ENCODE results near the gene MBP. TPM values are rescaled to one million over a fixed set of nuclear protein-coding genes. Genes with fewer than 3 reads are reported as not detected.
"Not testable (repeated sequence)": the region's sequence is repeated elsewhere in the genome, so short reads cannot be mapped to it uniquely, and the experiment has no call there.

The MBP gene
- total RNA-seq, 1 experiment from 2014 or later = 15.6 TPM

DNA sequence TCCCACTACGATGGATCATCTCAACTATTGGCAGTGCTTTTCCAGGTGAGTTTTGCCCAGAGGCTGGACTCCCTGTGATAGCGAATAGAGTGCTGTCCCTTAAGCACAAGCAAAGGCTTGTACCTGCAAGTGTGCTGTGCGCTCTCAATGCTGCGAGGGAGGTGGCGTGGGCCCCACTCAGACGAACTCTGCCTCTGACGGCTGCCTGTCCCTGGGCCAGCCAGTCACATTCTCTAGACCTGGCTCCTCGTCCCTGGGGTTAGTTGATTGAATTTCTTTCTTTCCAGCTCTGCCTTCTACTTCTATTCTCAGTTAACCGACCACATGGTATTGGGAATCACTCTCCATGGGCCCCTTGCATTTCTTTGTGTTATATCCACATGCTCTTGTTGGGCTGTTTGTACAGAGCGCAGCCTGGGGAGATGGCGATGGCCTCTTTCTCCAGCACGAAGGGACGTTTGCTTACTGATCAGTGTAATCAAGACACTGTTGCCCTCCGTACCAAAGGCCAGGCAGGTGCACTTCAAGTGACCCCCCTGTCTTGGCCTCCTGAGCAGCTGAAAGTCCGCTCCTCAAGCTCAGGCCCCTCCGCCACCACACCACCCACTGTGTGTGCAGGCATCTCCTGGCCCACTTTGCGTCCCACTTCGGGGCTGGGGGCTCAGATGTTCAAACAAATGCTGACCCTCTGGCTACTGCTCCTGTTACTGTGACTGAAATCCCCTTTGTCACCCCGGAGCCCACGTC, 158.9 kb downstream of the MBP start:
- no peak for DNase-seq (ENCODE audit: low read depth)

DNA sequence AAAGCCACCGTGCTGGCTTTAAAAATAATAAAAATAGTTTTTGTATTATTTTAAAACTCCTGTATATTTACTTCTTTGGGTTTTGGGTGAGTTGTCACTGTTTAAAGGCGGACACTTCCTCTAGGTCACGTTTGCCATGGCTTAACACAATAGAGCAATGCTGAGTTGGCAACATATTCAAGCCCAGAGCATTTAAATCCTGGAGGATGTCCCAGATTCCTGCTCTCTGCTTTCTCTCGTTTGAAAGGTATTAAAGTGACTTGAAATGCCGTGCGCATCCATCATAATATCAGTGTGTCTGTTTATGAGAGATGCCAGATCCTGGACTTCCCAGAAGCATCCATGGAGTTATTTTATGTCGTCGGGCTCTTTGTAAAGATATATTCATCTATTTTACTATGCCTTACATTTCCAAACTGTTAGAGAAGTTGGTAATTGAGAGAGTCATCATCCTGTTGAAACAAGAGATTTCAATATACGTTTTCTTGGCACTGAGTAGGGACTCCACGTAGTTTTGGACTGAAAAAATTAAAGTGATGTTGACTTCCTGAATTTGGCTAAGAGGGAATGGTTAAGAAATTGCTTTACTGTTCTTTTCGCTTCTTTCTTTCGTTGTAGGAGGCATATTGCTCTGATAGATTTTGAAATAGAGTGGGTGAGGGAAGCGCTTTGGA, 159.6 kb downstream of the MBP start:
- DNase-seq (ENCODE audit: low read depth) = no peak

DNA sequence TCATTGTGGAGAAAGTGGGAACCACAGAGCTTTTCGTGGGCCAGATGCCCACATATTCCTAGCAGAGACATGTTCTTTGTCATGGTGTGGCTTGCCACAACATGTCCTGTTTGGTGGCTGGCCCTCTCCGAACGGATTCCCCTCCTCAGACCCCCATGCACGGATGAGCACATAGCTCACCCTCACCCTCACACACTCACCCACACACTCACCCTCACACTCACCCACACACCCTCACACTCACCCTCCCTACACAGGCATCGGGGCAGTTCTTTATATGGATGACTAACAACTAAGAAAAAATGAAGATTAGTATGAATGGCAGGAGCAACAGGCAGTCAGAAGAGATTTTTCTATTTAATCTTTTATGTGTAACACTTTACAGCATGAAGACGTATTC, 160.3 kb downstream of the MBP start:
- DNase-seq (ENCODE audit: low read depth) = no peak

DNA sequence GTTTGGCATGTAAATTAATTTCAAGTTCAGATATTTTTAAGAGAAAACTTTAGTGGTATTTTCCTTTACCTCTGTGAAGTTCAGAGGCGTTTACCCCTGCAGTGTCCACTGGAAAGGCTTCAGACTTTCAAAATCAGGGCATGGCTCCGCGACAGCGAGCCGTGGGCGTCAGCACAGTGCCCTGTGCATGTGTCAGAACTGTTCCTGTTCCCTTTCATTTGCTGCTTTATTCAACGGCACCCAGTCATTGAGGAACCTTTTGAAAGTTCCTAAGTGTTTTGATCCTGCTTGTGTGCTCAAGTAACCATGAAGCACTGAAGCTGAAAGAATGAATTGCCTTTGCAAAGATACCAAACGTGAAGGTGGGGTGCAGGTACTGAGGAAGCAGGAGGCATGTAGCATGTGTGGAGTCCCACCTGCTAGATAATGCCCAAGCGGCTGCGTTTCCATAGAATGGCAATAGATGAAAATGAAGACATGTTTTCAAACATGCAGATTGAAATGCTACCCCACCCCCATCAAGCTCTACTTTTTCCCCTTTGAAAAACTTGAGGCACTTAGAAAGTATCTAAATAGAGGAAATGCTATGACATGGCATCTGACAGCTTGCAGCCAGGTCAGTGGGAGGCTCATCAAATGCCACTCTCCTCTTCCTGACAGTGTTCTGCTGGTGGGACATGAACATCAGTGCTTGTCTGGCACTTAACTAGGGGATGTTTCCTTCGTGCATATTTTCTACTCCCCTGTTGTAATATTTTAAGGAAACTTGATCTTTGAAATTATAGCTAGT, 161.6 kb downstream of the MBP start:
- no peak for DNase-seq (ENCODE audit: low read depth)

DNA sequence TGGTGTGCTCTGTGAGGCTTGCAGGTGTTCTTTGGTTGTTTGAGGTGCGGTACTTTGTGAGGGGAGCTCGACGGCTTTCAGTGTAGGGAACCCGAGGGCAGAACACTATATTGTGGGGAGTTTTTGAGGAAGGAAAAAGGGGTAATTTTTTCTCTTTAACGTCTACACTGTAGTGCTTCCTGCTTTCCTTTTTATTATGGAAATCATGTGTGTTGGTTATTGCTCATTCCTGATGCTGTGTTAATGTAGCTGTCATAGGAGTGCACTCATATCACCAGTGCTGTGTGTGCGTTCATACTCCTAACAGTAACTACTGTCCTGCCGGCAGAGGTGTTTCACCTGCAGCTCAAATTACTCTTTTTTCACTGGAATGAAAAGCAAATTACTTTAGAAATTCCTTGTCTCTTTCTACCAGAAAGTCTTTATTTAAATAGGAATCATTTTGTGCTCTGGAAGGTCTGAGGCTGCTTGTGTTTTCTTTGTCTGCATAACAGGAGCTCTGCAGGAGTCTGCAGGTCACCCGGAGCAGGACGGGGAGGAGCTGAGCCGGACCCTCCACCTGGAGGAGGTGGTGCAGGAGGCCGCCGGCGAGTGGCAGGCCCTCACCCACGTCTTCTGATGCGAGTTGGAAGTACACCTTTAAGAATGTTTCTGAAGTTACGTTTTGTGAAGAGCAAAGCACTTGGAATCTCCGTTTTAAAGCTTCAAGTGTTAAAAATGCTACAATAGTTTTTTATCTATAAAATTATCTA, 164.7 kb downstream of the MBP start:
- DNase-seq (ENCODE audit: low read depth) = no peak

DNA sequence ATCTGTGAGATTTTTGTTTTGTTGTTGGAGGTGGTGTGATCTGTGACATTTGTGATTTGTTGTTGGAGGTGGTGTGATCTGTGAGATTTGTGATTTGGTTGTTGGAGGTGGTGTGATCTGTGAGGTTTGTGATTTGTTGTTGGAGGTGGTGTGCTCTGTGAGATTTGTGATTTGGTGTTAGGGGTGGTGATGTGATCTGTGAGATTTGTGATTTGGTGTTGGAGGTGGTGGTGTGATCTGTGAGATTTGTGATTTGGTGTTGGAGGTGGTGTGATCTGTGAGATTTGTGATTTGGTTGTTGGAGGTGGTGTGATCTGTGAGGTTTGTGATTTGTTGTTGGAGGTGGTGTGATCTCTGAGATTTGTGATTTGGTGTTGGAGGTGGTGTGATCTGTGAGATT, 165.3 kb downstream of the MBP start:
- DNase-seq (ENCODE audit: low read depth) = not testable (repeated sequence)

DNA sequence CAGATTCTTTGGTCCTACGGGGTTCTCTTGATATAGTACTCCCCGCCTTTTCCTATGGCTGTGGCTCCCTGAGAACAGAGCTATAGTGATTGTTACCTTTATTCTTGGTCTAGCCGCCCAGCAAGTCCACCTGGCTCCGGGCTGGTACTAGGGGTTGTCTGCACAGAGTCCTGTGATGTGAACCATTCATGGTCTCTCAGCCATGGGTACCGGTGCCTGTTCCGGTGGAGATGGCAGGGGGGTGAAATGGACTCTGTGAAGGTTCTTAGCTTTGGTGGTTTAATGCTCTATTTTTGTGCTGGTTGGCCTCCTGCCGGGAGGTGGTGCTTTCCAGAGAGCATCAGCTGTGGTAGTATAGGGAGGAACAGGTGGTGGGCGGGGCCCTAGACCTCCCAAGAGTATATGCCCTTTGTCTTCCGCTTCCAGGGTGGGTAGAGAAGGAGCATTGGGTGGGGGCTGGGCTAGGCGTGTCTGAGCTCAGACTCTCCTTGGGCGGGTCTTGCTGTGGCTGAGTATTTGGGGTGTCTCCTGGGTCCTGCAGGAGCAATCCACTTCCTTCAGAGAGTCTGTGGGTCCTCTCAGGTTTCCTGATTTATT, 166.9 kb downstream of the MBP start:
- not testable (repeated sequence) for DNase-seq (ENCODE audit: low read depth)

DNA sequence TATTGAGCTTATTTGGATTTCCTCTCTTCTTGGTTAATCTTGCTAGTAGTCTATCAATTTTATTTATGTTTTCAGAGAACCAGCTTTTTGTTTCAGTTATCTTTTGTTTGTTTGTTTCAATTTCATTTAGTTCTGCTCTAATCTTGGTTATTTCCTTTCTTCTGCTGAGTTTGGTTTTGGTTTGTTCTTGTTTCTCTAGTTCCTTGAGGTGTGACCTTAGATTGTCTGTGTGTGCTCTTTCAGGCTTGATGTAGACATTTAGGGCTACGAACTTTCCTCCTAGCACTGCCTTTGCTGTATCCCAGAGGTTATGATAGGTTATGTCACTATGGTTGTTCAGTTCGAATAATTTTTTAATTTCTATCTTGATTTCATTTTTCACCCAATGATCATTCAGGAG, 168.6 kb downstream of the MBP start:
- no peak for DNase-seq (ENCODE audit: low read depth)

DNA sequence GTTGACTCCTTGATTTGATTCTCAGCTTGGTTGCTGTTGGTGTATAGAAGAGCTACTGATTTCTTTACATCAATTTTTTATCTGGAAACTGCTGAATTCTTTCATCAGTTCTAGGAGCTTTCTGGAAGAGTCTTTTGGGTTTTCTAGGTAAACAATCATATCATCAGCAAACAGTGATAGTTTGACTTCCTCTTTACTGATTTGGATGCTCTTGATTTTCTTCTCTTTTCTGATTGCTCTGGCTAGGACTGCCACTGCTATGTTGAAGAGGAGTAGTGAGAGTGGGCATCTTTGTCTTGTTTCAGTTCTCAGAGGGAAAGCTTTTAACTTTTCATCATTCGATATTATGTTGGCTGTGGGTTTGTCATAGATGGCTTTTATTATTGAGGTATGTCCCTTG, 169.7 kb downstream of the MBP start:
- DNase-seq (ENCODE audit: low read depth) = no peak

DNA sequence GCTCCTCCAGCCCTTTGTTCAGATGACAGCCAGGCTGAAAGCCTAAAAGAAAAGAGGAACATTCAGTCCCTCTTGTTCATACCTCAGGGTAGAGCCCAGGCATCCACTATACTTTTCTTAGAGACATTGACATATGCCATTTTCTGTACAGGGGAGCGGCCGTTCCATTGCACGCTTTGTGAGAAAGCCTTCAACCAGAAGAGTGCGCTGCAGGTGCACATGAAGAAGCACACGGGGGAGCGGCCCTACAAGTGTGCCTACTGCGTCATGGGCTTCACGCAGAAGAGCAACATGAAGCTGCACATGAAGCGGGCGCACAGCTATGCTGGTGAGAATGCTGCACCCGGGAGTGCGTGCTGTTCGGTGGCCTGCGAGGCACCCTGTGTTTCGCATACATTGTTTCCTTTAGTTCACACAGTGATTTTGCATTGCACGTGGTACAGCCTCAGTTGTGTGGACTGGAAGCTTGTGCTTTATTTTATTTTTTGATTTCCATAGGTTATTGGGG, 172.0 kb downstream of the MBP start:
- no peak for DNase-seq (ENCODE audit: low read depth)

DNA sequence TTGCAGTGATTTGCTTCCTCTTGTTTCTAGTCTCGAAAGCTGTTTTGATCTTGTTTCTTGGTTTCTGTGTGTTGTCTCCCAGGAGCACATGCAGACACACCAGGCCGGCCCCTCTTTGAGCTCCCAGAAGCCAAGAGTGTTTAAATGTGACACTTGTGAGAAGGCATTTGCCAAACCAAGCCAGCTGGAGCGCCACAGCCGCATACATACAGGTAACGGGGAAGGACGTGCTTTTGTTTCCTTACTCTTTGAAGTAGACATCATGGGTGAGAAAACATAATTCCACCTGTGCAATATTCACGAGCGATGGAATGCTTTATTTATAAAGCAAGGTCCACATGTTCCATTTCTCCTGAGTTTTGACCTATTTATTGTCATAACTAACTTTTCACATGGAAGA, 173.0 kb downstream of the MBP start:
- DNase-seq (ENCODE audit: low read depth) = no peak

DNA sequence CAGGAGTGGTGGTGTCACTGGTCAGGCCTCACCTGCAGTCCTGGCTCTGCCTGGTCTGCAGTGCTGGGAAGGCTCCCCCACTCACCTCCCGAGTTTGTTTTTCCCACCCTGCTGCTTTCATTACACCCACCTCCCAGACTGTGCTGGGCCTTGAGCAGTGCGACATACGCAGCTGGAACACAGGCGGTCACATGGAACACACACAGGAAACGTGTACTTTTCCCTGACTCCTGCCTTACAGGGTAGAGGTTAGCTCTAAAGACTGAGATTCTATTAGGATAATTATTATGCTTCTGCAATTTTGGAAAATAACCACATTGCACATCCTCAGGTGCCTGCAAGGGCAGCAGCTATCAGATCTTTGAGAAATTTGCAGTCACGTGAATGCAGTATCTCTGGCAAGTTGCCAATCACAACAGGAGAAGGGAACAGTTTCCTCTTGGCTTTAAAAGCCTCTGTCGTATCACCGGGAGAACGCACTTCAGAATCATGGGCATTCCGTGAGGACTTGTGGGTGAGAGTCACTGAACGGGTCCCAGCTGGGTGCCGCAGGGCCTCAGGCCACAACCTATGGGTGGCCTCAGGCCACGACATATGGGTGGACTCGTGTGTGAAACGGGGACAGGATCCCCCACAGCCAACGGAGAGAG, 173.8 kb downstream of the MBP start:
- DNase-seq (ENCODE audit: low read depth) = no peak

DNA sequence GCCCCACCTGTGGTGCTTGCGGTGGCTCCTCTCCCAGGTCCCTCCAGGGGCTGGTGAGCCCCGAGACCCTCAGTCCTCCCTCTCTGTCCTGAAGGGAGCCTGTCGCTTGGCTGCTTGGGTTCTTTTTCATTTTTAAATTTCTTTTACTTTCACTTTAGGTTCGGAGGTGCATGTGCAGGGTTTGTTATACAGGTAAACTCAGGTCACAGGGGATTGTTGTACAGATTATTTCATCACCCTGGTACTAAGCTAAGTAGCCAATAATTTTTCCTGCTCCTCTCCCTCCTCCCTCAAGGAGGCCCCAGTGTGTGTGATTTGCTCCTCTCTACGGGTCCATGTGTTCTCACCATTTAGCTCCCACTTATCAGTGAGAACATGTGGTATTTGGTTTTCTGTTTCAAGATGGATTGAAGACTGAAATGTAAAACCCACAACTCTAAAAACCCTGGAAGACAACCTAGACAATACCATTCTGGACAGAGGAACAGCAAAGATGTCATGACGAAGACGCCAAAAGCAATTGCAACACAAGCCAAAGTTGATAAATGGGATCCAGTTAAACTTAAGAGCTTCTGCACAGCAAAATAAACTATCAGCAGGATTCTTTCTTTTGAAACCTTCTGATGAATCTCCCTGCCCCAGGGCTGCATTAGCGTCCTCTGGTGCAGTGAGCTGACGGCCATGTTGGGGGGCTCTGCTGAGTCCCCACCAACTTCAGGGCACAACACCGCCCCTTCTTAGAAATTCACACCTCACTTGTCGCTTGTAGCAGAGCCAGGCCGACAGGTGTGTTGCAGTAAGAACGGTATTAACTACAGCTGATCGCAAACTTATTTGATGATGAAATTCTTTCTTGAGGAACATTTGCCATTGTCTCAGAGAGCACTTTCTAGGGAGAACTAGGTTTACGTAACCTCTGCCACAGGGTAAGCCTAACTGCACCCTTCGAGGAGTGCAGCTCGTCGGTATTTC, 174.9 kb downstream of the MBP start:
- no peak for DNase-seq (ENCODE audit: low read depth)

DNA sequence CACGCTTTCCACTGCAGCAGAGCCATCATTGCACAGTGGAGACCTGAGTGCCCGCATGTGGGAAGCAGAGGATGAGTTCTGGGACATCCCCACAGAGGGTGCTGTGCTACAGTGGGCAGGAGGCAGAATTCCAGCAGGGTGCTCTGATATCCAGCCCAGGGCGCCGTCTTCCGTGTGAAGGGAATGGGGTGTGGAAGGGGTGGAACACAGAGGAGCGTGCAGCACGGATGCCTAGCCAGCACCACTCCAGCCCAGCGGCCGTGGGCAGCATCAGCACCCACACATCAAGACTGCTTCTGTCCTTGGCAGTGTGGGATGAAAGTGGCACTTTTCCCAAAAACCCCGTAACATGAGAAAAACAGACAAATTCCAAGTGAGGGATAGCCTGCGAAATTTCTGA, 175.9 kb downstream of the MBP start:
- no peak for DNase-seq (ENCODE audit: low read depth)

DNA sequence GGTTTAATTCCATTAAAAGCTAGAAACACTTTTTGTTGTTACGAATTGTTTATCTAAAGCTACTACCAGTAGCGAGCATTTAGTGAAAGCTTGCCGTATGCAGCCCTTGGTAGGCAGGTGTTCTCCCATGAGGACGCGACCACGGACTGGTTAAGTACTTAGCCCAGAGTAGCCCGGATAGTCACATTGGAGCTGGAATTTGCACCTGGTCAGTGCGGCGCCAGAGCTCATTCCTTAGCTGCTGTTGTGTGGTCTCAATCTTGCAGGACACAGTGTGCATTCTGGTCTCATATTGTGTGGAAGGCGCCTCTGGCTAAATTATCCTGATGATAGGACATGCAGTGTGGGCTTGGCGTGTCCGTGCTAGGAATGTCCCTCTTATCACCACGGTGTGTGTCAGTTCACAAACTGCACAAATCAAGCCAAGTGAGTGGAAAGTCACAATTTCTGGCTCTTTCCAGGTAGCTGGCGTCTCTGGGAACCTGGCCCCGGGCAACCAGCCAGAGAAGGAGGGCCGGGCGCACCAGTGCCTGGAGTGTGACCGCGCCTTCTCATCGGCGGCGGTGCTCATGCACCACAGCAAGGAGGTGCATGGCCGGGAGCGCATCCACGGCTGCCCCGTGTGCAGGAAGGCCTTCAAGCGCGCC, 176.9 kb downstream of the MBP start:
- no peak for DNase-seq (ENCODE audit: low read depth)

DNA sequence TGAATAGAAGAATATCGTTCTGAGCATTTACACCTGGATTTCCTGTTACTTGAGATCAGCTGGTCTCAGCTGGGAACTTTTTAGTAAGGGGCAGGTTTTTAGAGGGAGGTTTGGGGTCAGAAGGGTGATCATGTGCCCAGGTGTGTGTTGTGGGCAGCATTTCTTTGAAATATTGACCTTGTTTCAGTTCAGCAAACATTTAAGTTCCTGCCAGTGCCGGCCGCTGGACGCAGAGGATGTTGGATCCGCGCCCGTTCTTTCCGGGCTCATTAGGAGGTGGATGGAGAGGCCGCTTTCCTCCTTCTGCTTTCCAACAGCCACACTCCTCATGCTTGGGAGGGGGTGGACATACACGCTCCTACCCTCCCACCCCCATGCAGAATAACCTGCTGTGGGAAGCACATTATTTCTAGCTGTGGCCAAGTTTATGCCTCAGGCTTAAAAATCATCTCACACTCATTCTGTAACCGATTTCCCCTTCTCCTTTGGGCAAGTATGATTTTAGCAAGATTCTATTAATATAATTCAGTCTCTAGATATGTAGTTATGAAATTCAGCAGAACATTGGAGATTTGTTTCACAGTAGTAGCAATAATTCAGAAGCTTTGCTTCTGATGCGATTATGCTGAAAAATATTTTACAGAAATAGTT, 178.9 kb downstream of the MBP start:
- DNase-seq (ENCODE audit: low read depth) = no peak

DNA sequence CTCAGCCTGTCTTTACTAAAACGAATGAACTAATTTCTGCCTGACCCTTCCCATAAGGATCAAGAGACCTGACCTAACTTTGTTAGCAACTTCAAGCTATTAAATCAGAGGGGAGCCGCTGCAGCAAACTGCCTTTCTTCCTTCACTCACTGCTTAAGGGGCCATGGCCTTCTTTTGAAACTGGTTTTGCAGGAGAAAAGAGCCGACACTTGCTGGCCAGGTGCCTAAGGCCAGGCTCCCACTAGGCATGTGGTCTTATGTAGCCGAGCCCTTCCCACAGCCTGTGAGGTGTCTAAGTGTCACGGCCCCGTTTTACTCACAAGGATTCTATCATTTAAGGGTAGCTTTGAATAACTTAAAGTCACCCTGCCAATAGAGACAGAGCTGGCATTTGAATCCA, 179.4 kb downstream of the MBP start:
- DNase-seq (ENCODE audit: low read depth) = no peak

DNA sequence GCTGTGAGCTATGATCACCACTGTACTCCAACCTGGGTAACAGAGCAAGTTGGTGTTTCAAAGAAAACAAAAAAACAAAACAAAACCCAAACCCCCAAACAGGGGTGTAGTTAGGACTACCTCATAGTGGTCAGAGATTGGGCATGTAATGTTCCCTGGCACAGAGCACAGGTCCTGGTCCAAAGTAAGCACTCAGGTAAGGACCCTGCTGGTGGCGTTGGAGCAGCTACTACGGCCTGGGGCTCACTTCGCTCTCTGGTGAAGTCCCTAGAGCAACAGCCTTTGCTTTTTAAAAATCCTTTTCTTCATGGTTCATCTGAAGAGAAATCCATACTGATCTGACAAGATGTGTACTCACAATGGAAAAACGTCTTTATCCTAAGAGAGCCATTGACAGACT, 179.8 kb downstream of the MBP start:
- DNase-seq (ENCODE audit: low read depth) = no peak
